ENCODE results near the gene PID1.
A peak's percentile ranks its signal among the peaks of the same experiment; 100 is the strongest.

Gene PID1

DNA sequence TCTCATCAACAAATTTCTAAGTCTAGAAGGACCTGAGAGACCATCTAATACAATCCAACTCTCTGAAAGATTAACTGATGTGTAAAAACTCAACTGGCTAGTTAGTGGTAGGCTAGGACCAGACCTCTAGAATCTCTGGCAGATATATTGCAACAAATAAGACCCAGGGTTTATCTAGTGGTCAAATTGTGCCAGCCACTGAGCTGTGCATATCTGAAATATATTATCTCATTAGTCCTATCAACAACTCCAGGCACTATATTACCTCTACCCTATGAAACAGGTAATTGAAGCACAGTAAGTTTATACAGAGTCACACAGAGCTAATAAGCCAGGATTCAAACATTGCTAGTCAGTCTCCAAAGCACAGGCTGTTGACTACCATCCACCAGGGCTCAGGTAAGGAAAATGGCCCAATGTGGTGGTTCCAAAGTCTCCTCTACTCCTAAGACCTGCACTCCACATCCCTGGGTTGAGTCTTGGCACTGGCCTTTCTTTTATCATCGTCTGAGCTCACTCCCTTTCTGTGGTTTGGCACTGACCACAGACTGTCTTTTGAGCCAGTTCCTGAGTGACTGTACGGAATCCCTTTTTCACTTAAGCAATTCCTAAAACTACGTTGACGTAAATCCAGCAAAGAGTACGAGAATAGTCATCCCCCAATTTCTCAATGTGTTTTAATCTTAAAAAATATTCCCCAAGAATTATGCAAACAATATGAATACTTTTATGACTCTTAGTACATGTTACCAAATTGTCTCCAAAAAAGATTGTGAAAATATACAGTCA is 11.9 kb upstream of the PID1 start:
- TF ChIP-seq CTCF (IDR thresholded peaks at IDR 0.05; ENCODE audit: low read depth, low read length) (no peak), MYC (IDR thresholded peaks at IDR 0.05; ENCODE audit: low read depth, low read length) (no peak)
- peak; percentile 28 for DNase-seq (ENCODE audit: low read depth)
- no peak overlapping the region for H3K4me3 ChIP-seq (ENCODE audit: low read depth, low read length)

DNA sequence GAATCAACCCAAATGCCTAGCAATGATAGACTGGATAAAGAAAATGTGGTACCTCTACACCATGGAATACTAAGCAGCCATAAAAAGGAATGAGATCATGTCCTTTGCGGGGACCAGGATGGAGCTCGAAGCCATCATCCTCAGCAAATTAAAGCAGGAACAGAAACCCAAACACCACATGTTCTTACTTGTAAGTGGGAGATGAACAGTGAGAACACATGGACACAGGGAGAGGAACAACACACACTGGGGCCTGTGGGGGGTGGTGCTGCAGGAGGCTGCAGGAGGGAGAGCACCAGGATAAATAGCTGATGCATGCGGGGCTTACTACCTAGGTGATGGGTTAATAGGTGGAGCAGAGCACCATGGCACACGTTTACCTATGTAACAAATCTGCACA is 8.4 kb upstream of the PID1 start:
- no peak overlapping the region for H3K4me3 ChIP-seq (ENCODE audit: low read depth, low read length)
- no peak for DNase-seq (ENCODE audit: low read depth)
- no peak for TF ChIP-seq MAX (IDR thresholded peaks at IDR 0.05; ENCODE audit: low read depth, low read length)
- no peak for TF ChIP-seq POLR2A (IDR thresholded peaks at IDR 0.05; ENCODE audit: extremely low read depth, insufficient read length)
- TF ChIP-seq CTCF (IDR thresholded peaks at IDR 0.05; ENCODE audit: low read depth, low read length): no peak
- no peak for TF ChIP-seq MYC (IDR thresholded peaks at IDR 0.05; ENCODE audit: low read depth, low read length)

DNA sequence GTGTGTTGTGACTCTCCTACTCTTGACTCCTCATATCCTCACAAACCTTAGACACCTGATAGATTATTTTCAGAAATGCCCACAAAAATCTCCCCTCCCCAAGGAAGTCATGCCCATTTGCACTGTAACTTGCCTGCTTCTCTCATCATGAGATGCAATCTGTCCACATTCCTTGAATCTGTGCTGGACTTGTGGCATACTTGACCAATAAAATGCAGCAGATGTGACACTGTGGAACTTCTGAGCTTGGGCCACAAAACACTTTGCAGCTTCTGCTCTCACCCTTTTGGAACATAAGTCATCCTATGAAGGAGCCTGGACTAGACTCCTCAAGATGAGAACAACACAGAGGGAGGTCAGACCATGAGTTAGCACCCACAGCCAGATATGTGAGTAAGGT is 4.4 kb upstream of the PID1 start:
- TF ChIP-seq CTCF (IDR thresholded peaks at IDR 0.05; ENCODE audit: low read depth, low read length) (no peak), MAX (IDR thresholded peaks at IDR 0.05; ENCODE audit: low read depth, low read length) (no peak), POLR2A (IDR thresholded peaks at IDR 0.05; ENCODE audit: extremely low read depth, insufficient read length) (no peak), MYC (IDR thresholded peaks at IDR 0.05; ENCODE audit: low read depth, low read length) (no peak)
- no peak for DNase-seq (ENCODE audit: low read depth)
- no peak overlapping the region for H3K4me3 ChIP-seq (ENCODE audit: low read depth, low read length)

DNA sequence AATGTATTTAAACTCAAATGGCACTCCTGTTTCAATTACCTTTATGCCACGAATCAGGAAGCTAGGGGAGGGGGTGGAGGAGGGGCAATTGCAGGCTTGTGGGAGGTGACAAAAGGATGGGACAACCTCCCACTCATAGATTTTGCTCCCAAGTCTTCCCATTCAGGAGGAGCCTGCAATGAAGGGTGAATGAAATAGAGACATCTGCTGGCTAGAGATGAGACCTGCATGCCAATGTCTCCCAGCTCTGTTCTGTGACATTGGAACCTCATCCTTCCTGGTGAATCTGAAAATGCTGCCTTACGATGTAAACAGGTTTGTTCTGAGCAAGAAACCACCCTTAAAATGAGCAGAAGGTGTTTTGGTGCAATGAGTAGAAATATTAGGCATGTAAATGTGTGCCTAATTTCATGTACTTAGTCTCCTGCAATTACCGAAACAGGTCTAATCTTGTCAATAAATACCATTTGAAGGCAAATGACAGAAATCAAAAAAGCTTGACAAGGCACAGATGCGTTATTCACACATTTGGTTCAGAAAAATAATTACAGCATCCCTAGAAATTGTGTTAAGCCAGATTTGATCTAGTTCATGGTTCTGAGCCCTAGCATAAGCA is 2.7 kb upstream of the PID1 start:
- H3K4me3 ChIP-seq (ENCODE audit: low read depth, low read length): no peak overlapping the region
- peak; percentile 54 for DNase-seq (ENCODE audit: low read depth)
- TF ChIP-seq CTCF (IDR thresholded peaks at IDR 0.05; ENCODE audit: low read depth, low read length) (peak; percentile 90), MAX (IDR thresholded peaks at IDR 0.05; ENCODE audit: low read depth, low read length) (no peak), POLR2A (IDR thresholded peaks at IDR 0.05; ENCODE audit: extremely low read depth, insufficient read length) (no peak), MYC (IDR thresholded peaks at IDR 0.05; ENCODE audit: low read depth, low read length) (no peak)

DNA sequence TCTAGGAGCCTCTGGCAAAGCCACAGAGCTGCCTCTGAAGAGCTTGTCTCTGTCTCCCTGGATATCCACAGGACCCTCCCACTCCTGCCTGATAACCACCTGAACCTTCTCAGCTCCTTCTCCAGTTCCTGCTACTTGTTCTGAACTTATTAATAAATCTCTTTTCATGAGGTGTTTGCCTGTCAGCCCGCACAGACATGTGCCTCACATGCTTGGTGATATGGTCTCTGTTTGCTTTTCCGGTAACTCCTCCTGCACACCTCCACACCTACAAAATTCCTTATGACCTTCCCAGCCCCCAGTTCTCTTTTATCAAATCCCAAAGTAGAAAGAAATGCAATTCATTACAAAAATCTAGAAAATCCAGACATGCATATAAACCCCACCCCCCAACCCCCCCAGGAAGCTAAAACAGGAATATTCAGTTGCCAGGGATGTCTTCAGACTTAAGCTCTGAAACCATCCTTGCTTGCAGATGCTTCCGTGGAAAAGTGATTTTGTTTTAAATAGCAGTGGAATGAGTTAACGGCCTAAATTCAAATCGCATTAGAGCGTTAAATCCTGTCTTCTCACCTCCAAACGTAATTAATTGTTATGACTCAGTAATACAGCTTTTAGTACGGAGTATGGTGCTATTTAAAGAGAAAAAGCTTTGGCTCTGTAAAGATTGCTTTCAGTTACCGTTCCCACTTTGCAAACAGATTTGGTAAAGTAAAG is 2.1 kb upstream of the PID1 start:
- DNase-seq (ENCODE audit: low read depth): no peak
- no peak overlapping the region for H3K4me3 ChIP-seq (ENCODE audit: low read depth, low read length)
- TF ChIP-seq MAX (IDR thresholded peaks at IDR 0.05; ENCODE audit: low read depth, low read length): no peak
- TF ChIP-seq POLR2A (IDR thresholded peaks at IDR 0.05; ENCODE audit: extremely low read depth, insufficient read length): no peak
- TF ChIP-seq MYC (IDR thresholded peaks at IDR 0.05; ENCODE audit: low read depth, low read length): no peak
- no peak for TF ChIP-seq CTCF (IDR thresholded peaks at IDR 0.05; ENCODE audit: low read depth, low read length)

All from NB4 (cell line).